ENCODE data around the gene WFIKKN1. TPM values are rescaled to one million over a fixed set of nuclear protein-coding genes. Genes with fewer than 3 reads are reported as not detected.

The WFIKKN1 gene
- total and polyA plus RNA-seq, 2 of the 13 experiments (the other 11 are each of a cell fraction or from before 2014, with no cell fraction given): 1.7 to 4.9 TPM

GRCh38 chr16:636206-637080 lies 5.7 kb downstream of the WFIKKN1 start, which contains the start of gene METTL26 (continued):
- no peak; the same call in 1 of the 2 replicates for TF ChIP-seq HOXA9 (CRISPR knock-in tag; IDR thresholded peaks at IDR 0.05; ENCODE audit: borderline replicate concordance)
- peak; percentile 64 for TF ChIP-seq ZNF18 (CRISPR knock-in tag; IDR thresholded peaks at IDR 0.05; ENCODE audit: insufficient replicate concordance)
- no peak for TF ChIP-seq NFIC (IDR thresholded peaks at IDR 0.05; ENCODE audit: low read length)
- TF ChIP-seq ZNF207 (IDR thresholded peaks at IDR 0.05; ENCODE audit: borderline replicate concordance): no peak
- TF ChIP-seq DRAP1 (CRISPR knock-in tag; IDR thresholded peaks at IDR 0.05): peak; percentile 82
- peak; percentile 76; the same call in 1 of the 2 replicates for TF ChIP-seq ZNF414 (CRISPR knock-in tag; IDR thresholded peaks at IDR 0.05)
- no peak for TF ChIP-seq AKNA (CRISPR knock-in tag; IDR thresholded peaks at IDR 0.05; ENCODE audit: borderline replicate concordance)
- 0 out of 2 replicates have a peak, but pooled peaks have one; percentile 11 for TF ChIP-seq THRA (CRISPR knock-in tag; IDR thresholded peaks at IDR 0.05; ENCODE audit: borderline replicate concordance)
- TF ChIP-seq MLXIP (CRISPR knock-in tag; IDR thresholded peaks at IDR 0.05; ENCODE audit: borderline replicate concordance): no peak
- no peak; the same call in 1 of the 2 replicates for TF ChIP-seq PAXIP1 (CRISPR knock-in tag; conservative IDR thresholded peaks at IDR 0.05)
